ENCODE measurements around the gene ROCK2.

DNA sequence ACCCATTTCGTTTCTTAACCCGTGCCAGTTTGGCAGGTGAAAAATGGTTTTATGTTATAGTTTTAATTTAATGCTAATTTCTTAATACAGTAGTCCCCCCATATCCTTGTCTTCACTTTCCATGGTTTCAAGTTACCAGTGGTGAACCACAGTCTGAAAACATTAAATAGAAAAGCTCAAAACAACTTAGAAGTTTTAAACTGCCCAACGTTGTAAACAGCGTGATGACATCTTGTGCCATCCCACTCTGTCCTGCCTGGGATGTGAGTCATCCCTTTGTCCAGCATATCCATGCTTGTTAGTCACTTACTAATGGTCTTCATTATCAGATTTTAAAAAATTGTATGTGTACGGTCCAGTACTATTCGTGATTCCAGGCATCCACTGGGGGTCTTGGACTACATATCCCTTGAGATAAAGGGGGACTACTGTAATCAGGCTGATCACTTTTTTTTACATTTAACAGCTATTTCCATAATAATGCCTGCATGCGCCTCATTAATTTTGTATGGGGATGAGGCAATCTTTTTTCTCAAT lies 157.3 kb downstream of the ROCK2 start:
- TF ChIP-seq, protein P1, sequence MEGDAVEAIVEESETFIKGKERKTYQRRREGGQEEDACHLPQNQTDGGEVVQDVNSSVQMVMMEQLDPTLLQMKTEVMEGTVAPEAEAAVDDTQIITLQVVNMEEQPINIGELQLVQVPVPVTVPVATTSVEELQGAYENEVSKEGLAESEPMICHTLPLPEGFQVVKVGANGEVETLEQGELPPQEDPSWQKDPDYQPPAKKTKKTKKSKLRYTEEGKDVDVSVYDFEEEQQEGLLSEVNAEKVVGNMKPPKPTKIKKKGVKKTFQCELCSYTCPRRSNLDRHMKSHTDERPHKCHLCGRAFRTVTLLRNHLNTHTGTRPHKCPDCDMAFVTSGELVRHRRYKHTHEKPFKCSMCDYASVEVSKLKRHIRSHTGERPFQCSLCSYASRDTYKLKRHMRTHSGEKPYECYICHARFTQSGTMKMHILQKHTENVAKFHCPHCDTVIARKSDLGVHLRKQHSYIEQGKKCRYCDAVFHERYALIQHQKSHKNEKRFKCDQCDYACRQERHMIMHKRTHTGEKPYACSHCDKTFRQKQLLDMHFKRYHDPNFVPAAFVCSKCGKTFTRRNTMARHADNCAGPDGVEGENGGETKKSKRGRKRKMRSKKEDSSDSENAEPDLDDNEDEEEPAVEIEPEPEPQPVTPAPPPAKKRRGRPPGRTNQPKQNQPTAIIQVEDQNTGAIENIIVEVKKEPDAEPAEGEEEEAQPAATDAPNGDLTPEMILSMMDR (IDR thresholded peaks at IDR 0.05): no peak
- no peak for TF ChIP-seq EP300 (IDR thresholded peaks at IDR 0.05)
- TF ChIP-seq POLR2A (IDR thresholded peaks at IDR 0.05; ENCODE audit: low read depth): no peak
